A673 (cell line): ENCODE measurements around the gene ADCY3.

Source experiments
- CTCF ChIP-seq: fragments of 300-800, 200-600 bp; sonication (generic); conservative IDR thresholded peaks from 2 replicates; pipeline ENCODE4 v1.5.1; 2017; ENCODE audit warnings: low read depth, mild to moderate bottlenecking, antibody characterized with exemption, low read length, moderate library complexity, mixed read lengths
- EZH2 ChIP-seq: fragments of 200-600 bp; sonication (generic); IDR thresholded peaks from 2 replicates; pipeline ENCODE4 v1.6.1; 2017; ENCODE audit warnings: borderline replicate concordance, low read depth, mild to moderate bottlenecking, mixed read lengths, antibody characterized with exemption, low read length; ENCODE audit not compliant: poor library complexity, severe bottlenecking

- TF ChIP-seq CTCF (no peak), EZH2 (no peak)
Measured at GRCh38 chr2:24909555-24910177, 10.4 kb downstream of the ADCY3 start.
